NCI-H1105 (cell line): ENCODE measurements around the gene RXFP1.

Experiments
- DNase-seq: peaks from one replicate; lab custom pipeline; 2025; lab: John Stamatoyannopoulos, UW

RXFP1 gene

DNA sequence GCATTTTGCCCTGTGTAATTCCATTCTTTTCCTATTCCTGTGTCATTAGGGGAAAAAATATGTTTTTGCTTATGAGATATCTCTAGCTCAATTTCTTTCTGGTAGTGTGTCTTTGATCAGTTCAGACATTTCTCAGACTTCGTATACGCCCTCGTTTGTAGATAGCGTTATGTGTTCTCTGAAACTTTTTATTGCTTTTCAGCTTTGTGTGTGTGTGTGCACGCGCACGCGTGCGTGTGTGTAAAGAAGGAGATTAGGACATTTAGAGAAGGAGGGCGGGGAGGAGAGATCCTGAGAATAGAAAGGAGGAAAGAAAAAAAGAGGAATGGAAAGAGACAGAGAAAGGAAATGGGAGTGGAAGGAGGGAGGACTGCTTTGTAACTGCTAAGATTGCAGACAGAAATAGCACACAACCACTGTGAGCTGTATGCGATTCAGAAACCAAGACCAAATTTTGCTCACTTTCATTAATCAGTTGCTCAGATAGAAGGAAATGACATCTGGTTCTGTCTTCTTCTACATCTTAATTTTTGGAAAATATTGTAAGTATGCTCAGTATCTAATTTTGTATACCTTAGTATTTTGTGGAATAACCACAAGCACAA, at the start of gene RXFP1:
TSS of gene RXFP1 (plus strand) at position 399 of the 605 bp plus-strand sequence. CDS start at position 494, 95 bp downstream.
- DNase-seq = no peak

DNA sequence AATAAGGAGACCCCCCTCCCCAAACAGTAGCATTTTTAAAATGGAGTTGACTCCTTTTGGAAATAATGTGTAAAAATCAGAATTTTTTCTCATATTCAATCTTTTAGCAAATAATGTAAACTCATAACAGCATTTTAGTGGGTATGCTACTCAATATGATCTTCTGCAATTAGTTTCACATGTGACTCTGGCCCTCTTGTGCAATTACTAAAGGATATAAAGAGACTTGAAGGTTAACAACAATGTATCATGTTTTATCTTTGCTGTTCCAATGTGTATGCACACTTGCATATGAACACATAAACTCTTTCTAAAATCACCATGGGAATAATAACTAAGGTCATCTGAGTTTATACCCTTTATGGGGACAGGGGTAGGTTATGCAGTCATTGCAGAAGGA, 39.9 kb upstream of the RXFP1 start:
- no peak for DNase-seq

DNA sequence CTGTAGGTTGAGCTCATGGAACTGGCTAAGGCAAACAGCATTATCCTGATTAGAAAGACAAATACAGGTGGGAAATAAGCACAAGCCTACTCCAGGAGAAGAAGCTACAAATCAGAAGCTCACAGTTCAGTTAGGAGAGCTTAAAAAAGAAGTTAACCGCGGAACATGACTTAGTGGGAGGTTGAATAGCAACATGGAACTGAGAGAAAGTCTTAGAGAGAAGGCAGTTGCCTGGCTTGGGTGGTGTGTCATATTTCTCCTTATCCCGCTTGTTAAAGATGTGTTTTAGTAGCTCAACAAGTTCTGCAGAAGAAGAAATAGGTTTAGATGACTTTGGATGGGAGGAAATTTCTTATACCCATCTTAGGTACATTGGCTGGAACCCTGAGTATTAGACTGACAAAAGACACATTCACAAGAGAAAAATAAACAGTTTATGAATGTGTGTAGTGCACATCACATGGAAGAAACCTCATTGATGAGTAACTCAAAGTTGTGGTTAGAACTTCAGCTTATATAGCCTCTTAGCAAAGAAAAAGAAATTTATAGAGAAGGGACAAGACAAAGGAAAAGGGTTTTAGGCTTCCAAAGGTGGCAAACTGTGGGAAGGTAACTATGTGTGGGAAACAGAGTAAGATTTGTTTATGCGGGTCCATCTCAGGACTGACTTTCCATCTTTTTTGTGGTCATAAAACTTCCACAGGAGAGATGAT, 37.4 kb upstream of the RXFP1 start:
- no peak for DNase-seq

DNA sequence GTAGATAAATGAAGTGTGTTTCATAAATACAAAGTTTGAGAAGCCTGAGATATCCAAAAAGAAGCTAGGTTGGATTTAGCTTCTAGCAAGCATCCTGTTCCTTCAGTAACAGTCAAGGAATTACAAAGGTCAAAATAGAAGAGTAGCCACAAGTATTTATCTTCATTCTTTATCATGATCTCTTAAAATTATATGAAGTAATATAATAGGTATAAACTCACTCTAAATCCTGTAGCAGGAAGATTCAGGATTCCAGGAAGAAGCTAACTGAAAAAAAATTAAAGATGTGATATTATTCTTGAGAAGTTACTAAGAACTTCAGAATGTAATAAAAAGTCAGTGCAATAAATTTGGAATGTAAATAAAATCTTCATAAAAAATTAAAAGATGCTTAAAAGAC, 31.1 kb upstream of the RXFP1 start:
- DNase-seq = no peak

DNA sequence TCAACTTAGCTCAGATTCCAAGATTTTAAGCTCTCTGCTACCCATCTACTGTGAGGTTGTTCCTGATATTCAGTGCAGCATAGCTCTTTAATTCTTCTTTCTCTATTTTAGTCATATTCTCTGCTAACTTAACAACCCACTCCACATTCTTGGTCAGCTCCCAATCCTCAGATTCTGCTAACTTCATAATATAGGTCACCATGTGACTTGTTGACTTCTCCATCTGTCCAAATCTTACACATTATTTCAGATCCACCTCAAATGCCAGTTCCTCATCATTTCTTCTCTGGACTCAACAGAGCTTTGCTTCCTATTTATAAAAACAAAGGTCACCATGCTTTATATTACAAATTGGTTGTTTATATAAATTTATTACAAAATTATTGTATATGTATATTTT, 29.3 kb upstream of the RXFP1 start:
- no peak for DNase-seq

DNA sequence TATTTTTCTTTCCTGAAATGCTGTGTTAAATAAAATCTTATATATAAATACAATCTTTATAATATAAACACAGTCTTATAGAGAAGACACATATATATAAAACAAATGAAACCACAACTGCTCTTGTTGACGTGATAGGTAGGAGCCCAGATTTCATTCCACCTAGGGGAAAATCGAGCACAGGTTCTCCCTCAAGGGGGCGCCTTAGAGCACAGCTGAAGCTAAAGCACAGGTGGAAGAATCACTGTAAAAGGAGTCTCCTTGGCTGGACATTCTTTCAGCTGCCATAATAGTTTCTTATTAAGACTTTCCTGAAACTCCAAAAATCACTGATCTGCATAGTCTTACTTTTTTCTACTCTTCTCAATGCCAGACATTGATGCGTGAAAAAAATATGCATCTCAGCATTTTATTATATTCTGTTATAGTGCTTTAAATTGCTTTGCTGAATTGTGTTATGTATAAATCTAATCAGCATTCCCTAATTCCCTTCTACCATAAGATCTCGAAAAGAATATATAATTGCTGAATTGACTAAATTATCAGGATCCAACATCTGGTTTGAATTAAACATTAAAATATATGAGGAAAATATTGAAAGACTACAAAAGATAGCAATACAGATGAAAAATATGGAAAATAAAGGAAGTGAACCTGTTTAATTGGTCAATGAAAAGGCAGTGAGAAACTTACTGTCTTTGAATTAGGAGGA, 25.5 kb upstream of the RXFP1 start:
- no peak for DNase-seq

DNA sequence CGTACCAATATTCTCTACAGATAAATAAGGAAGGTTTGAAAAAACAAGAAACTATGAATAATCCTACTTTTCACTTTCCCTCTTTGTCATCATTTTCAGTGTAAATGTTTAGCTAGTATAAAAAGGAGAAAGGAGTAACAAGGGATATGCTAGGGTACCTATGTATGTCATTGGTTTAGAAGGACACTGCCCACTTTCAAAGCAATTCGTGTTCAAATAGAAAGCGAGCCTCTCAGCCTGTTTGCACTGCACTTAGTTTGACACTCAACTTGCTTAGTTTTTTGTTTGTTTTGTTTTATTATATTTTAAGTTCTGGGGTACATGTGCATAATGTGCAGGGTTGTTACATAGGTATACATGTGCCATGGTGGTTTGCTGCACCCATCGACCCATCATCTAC, 21.6 kb upstream of the RXFP1 start:
- no peak for DNase-seq

DNA sequence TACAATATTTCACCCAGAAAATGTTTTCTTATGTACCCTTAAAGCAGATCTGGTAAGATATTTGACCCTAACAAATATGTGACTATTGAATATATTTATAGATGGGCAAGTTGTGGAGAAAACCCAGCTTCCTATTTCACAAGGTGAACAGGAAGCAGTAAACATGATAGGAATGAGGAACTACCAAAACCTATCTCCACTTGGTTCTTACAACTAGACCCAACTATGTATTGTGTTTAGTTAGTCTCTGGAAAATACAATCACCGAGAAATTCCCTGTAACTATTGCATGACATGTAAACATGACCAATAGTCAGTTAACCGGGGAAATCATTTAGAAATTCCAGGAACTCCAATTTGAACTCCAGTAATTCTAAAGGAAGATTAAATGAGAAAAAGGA, 8.4 kb upstream of the RXFP1 start:
- DNase-seq = no peak

DNA sequence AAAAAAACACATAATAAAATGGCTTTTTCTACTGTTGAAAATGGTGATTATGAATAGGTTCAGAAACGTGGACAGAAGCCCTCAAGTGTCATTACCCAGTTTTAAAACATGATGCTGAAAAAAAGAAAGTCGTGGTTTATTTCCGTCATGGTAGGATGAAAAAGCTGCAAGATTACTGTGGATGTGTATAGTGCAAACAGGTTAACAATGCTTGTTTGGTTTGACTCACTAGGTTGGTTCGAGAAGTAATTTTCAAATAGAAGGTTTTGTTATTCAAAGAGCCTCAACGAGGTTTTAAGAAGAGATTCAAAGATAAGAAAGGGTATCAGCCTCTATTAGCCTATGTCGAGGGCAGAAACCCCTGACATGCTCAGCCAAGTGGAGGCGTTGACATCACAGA, 2.5 kb upstream of the RXFP1 start:
- DNase-seq = no peak

DNA sequence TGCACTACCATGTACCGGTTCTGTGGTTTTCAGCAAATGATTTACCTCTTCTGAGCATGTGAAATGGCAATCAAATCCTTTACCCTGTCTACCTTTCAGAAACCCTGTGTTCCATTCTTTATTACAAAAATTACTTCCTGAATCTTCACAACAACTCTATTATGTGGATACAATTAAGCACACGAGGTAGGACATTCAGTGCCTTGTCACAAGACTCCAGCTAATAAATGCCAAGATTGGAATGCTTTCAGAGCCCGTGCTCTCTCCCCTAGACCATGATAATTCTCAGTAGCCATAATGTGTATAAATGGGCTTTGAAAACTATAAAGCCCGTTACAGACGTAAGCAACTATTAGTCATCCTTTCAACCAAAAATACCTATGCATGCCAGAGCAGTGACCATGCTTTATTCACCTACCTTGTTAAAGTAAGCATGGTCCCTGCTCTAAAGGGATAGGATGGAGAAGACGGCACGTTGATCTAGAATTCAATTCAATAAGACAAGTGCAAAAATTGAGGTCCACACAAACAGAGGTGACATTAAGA, 2.4 kb downstream of the RXFP1 start:
- DNase-seq = no peak

DNA sequence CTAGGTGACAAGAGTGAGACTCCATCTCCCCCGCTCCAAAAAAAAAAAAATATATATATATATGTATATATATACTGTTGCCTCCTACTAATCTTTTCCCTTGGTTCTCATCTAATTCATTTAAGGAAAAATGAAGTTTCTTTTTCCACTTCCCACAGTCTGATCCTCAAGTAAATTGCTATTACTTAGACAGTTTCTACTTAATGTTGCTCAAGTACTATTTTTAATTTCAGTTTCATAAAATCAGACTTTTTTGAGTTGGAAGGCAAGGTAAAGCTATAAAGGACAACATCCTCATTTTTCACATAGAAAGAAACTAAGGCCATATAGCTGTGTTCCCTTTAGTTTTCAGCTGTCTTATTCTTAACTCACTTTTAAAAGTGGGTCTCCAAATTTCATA, 5.8 kb downstream of the RXFP1 start:
- no peak for DNase-seq

DNA sequence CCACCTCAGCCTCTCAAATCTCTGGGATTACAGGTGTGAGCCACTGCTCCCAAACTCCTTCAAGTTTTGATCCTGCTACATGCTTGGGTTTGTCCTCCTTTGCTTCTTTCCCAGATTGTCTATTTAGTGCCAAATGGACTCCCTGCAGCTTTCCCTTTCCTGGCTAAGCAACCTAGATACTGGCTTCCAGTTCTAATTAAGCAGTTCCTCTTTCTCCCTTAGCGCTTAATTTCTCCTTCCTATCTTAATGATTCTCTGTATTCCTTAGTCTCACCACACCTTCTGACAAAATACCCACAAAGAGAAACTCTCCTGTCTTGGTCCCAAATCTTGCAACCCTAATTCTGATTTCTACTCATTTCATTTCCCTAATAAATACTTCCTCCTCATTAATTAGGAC, 7.8 kb downstream of the RXFP1 start:
- no peak for DNase-seq

DNA sequence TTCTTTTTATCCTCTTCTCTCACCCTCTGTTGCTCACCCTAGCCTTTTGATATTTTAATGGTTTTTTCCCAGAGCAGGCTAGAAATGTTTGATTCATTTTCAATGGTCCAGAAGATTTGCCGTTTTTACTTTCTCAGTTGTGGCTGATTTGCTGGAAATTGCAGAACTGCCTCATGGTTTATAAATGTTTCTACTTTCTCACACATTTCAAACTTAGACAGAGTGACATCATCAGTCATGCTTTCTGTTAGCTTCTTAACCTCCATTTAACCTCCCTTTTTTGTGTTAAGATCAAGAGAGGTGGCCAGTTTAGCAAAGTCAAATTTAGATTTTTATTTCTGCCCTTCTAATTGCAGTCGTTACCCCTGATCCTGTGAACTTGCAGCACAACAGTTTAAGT, 8.7 kb downstream of the RXFP1 start:
- DNase-seq = no peak

DNA sequence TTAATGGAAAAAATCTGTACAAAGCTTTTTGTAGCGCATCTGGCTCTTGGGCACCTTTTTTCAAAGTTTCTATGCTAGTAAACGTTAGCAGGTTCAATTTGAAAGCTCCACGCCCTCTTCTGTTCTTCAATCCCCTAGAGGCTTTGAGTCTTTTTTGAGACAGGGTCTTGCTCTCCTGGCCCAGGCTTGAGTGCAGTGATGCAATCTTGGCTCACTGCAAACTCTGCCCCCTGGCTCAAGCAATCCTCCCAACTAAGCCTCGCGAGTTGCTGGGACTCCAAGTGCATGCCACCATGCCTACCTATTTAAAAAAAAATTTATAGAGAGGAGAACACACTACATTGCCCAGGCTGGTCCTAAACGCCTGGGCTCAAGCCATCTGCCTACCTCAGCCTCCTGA, 9.2 kb downstream of the RXFP1 start:
- no peak for DNase-seq

DNA sequence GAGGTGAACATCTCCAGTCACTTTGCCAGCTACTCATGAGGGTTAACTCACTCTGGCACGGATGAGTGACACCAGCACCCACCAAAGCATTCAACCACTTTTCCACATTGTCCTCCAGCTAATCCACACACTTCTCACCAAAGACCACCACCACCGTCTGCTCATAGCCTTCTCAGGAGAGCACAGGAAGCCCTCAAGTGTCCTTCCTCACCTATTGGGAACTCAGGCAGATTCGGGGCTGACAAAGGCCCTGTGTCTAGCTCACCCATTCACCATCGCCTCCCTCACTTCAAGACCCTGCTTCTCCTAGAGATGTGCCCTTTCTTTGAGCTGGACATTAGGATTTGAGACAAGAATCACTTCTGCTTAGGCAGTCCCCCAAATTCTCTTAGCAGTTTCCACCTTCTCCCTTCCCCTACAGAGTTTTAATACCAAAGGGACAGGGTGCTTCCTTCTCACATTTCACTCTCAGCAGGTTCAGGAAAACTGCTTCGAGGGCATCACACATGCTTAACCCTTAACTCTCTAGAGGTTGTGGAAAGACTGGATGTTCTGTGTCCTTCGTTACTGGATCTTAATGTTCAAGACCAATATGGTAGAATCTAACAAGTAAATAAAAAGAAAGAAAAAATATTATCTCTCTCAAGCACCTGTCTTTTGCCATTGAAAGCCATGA, 11.0 kb downstream of the RXFP1 start:
- DNase-seq = no peak

DNA sequence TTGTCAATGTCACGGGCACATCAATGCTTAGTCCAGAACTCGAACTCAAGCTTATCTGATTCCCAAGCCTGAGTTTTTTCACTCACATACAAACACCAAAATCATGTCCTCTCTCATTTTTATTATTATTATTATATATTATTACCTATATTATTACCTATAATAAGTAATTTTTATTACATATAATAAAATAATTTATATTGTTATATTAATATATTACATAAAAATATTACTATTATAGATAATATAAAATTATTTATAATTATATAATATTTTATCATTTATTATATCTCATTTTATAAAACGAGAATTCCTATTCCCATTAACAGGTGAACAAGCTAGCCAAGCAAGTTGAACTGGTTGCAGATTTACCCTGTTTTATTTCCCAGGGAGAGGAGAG, 13.0 kb downstream of the RXFP1 start:
- DNase-seq = no peak

DNA sequence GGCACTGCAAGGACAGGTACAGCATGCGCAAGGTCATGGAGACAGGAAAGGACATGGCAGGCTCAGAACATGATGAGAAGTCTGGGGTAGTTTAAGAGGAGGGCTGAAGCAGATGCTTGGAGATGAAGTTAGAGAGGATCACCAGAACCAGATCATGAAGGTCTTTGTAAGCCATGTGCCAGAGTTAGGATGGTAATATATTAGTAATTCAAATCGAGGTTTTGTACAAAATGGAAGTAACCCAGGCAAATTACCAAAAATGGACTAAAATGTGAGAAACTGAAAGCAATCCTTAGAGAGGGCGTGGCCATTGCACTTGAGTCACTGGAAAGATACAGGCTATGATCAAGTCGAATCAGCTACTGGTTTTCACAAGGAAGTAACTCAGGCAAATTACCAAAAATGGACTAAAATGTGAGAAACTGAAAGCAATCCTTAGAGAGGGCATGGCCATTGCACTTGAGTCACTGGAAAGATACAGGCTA, 13.5 kb downstream of the RXFP1 start:
- DNase-seq = no peak

DNA sequence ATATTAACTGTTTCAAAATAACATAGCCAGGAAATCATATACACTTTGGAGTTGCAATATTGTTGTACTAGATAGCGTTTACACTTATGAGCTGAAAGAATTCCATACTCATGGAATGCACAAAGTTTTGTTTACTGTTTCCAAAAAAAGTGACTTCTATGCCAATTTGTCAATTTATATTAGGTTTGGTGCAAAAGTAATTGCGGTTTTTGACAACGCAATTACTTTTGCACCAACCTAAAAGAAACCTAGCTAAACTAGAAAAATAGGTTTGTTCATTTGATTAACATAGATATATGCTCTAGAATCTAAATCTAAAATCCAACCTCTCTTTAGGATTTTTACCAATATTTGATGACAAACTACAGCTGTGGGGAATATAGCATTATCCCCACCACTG, 15.2 kb downstream of the RXFP1 start:
- DNase-seq = no peak

DNA sequence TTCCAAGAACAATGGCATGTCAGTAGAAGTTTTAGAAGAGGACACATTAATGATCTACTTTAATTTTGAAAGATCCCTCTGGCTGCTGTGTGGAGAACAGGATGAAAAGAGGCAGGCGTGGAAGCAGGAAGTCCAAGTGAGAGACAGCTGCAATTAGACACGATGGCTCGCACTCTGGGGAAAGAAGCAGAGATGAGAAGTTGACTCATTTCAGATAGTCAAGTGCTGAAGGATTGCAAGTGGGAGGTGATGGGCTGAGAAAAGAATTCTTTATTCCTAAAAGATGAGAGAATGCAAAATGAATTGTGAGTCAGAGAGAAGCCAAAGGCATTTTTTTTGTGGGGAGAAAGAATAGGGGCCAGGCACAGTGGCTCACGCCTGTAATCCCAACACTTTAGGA, 16.5 kb downstream of the RXFP1 start:
- no peak for DNase-seq

DNA sequence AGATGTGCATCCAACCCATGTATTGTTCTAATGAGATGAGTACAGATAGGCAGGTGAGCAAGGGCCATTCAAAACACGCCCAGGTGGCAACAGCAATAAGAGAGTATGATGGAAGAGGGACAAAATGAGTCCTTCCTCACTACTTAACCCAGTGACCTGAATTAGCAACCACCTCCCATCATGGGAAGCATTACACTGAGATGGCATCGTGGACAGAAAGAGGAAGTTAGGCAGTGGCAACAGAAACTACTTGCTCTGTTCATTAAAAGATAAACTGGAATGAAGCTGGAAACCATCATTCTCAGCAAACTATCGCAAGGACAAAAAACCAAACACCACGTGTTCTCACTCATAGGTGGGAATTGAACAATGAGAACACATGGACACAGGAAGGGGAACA, 17.2 kb downstream of the RXFP1 start:
- no peak for DNase-seq

DNA sequence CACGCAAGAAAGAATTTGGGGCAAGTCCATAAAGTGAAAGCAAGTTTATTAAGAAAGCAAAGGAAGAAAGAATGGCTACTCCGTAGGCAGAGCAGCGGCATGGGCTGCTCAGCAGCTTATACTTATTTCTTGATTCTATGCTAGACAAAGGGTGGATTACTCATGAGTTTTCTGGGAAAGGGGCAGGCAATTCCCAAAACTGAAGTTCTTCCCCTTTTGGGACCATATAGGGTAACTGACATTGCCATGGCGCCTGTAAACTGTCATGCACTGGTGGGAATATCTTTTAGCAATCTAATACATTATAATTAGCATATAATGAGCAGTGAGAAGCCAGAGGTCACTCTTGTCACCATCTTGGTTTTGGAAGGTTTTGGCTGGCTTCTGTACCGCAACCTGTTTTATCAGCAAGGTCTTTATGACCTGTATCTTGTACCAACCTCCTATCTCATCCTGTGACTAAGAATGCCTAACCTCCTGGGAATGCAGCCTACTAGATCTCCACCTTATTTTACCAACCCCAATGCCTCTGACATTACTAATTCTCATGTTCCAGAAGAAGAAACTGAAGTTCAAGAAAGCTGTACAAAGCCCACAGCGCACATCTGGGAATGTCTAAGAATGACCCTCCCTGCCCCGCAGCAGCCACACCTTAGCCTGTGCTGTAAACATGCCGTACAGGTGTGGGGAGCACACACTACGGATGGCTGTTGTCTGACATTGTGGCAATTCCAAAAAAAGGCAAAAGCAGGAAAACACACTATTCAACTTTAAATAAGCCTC, 18.6 kb downstream of the RXFP1 start:
- no peak for DNase-seq

DNA sequence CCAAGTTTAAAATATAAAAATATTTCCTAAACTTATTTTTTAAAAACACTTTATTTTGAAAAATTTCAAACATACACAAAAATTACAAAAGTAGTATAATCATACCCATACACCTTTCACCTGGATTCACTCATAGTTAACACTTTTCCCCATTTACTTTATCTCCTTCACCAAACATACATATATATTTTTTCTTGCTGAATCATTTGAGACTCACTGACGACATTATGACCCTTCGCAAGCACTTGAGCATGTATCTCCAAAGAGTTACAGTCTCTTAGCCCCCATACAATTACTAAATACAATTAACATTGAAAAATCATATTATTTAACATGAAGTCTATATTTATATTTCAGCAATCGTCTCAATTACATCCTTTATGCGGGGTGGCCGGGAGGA, 19.8 kb downstream of the RXFP1 start:
- DNase-seq = no peak
